Testis (tissue), 2 donors: ENCODE results near the gene NKX2-3.

Experiments used
- POLR2A ChIP-seq: fragments of 450-650 bp; IDR thresholded peaks from one replicate; pipeline ENCODE4 v1.6.1; 2017; ENCODE audit warnings: antibody characterized with exemption, mild to moderate bottlenecking, moderate library complexity
- TF ChIP-seq, protein P1 (sequence below), 3 experiments: fragments of 450-650 bp in 2 of 3; fragments of 200-600 bp in 1 of 3; sonication (generic) in 1 of 3; IDR thresholded peaks; one replicate each; pipeline ENCODE4 v1.5.1; 2016 to 2019; ENCODE audit warnings: antibody characterized with exemption in 3 of 3, mild to moderate bottlenecking in 2 of 3, moderate library complexity in 1 of 3

DNA sequence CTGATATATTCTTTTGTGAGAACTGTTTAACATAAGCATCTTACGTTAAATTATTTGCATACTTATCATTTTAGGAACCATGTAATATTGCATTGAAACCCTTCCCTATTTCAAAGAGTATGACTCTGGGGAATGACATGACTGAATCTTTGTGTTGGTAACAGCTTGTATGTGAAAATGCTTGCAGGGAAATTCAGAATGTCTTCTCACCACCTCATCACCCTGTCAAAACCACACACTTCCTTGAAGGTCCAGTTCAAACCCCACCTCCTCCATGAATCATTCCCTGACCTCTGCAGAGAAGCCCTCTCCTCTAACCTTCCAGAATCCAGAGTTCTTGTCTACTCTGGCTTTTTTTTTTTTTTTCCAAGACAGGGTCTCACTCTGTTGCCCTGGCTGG is 26.3 kb upstream of the NKX2-3 start:
- TF ChIP-seq POLR2A: no peak
- TF ChIP-seq, protein P1, sequence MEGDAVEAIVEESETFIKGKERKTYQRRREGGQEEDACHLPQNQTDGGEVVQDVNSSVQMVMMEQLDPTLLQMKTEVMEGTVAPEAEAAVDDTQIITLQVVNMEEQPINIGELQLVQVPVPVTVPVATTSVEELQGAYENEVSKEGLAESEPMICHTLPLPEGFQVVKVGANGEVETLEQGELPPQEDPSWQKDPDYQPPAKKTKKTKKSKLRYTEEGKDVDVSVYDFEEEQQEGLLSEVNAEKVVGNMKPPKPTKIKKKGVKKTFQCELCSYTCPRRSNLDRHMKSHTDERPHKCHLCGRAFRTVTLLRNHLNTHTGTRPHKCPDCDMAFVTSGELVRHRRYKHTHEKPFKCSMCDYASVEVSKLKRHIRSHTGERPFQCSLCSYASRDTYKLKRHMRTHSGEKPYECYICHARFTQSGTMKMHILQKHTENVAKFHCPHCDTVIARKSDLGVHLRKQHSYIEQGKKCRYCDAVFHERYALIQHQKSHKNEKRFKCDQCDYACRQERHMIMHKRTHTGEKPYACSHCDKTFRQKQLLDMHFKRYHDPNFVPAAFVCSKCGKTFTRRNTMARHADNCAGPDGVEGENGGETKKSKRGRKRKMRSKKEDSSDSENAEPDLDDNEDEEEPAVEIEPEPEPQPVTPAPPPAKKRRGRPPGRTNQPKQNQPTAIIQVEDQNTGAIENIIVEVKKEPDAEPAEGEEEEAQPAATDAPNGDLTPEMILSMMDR (IDR thresholded peaks at IDR 0.05): no peak
